NCI-H1417 (cell line): ENCODE results near the gene DGKG.
A peak's percentile ranks its signal among the peaks of the same experiment; 100 is the strongest.

Source experiments
- DNase-seq, 3 experiments: peaks; one replicate each; lab custom pipeline; 2025; lab: John Stamatoyannopoulos, UW

Gene DGKG

DNA sequence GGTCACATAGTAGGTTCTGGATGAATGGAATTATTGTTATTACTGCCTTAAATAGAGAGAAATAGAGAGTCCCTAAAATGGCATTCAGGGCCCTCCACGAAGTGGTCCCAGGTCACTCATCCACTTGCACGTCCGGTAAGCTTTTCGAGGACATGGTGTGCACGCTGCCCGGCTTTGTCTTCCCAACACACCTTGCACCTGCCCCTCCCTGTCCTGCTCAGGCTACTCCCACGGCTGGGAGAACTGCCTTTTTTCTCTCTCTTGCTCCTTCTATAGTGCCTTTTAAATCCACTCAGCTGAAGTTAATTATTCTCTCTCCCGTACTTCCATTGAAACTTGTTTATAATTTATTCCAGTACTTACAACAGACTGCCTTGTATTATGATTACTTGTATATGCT, 5.6 kb upstream of the DGKG start:
- DNase-seq: no peak

GRCh38 chr3:186366206-186366605, 4.2 kb upstream of the DGKG start:
- no peak for DNase-seq

GRCh38 chr3:186365202-186365974, 3.4 kb upstream of the DGKG start:
- DNase-seq: no peak

GRCh38 chr3:186362988-186363387, 954 bp upstream of the DGKG start:
- DNase-seq: no peak

- DNase-seq: no peak
Observed at GRCh38 chr3:186362537-186362842, 456 bp upstream of the DGKG start.

DNA sequence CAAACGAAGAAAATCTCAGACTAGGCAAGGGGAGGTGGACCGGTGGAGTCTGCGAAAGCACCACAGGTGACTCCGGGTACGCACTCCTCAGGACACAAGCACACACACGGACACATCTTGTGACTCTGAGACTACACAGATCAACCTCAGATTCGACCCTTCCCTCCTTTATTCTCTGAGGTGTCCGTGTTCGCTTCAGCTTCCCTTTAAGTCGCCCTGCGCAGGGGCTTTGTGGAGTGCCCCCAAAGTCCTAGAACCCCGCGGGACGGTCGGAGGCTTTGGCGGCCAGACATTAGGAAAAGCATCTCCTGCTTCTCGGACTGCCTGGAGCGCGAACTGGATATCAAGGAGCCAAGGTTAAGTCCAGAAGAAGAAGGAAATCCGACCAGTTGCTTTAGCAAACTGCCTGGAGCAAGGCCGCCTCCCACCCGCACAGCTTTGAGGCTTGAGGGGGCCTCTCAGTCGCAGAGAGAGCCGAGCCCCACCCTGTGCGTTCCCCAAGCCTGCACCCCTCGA, 730 bp downstream of the DGKG start:
- peak in 2 of 3 experiments; percentile 50 to 69 for DNase-seq

- DNase-seq: peak in 2 of 3 experiments; percentile 55 to 65
Observed at GRCh38 chr3:186360779-186361178, 1.3 kb downstream of the DGKG start.

- DNase-seq: no peak
Observed at GRCh38 chr3:186359078-186359477, 3.0 kb downstream of the DGKG start.

- no peak for DNase-seq
Observed at GRCh38 chr3:186356152-186356551, 5.9 kb downstream of the DGKG start.

- no peak for DNase-seq
Observed at GRCh38 chr3:186354100-186354499, 7.9 kb downstream of the DGKG start.

DNA sequence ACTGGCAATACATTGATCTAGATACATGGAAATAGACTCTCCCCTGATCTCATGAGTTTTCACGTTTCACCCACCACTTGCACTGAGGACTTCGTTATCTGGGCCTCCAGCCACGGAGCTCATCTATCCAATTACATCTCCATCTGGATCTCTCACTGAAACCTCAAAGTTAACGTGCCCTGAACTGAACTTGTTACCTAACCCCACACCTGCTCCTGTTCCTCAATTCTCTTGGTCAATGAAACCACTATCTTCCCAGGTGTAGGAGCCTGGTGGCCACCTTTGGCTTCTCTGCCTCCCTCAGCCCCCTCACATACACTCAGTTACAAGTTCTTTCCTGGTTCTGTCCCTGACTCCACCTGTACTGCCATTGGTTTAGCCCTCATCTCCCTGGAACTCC, 9.7 kb downstream of the DGKG start:
- DNase-seq: no peak

- no peak for DNase-seq
Observed at GRCh38 chr3:186342197-186342596, 19.8 kb downstream of the DGKG start.

- DNase-seq: no peak
Observed at GRCh38 chr3:186340204-186340603, 21.8 kb downstream of the DGKG start.

- DNase-seq: peak in 1 of 3 experiments; percentile 11
Observed at GRCh38 chr3:186339180-186339918, 22.7 kb downstream of the DGKG start.

DNA sequence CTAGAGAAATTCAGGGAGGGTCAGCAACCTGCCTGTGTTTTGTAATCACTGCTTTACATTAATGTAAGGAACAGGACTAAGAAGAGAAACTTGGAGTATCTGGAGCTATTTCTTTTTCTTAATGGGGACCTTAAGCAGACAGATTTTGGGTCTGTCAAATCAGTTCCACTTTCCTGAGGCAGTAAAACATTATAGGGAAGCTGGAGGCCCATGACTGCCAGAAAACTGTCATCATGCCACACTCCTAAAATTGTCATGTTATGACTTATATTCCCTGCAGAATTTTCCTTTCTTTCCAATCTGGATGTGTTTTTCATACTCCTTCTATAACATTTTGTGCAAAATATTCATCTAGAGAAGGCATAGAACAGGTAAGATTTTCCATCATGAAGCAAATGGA, 28.8 kb downstream of the DGKG start:
- no peak for DNase-seq

DNA sequence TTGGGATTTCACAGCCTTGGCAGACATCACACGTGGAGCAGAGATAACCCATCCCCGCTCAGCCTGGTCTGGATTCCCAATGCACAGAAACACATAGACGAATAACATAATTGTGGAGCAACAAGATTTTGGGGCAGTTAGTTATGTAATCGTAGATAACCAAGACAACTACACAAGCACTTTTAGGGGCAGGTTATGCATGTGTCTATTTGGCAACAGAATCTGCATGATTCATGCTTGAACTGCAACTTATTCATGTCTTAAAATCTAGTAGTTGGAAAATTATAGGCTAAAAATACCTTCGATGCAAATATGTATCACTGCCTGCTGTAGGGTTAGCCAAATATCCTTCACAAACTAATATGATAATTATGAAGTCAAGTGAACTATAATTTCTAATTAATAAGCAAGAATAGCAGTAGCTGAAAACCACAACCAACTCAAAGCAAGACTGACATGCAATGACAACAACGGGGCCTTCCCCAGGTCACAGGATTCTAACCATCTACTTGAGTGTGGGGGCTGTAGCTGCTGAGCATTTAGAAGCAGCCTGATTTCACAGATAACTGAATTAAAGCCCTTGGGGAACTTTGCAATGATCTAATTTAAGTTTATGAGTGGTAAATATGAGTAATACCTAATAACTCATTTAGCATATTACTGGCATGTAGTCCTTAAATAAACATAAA, 31.1 kb downstream of the DGKG start:
- DNase-seq: no peak

DNA sequence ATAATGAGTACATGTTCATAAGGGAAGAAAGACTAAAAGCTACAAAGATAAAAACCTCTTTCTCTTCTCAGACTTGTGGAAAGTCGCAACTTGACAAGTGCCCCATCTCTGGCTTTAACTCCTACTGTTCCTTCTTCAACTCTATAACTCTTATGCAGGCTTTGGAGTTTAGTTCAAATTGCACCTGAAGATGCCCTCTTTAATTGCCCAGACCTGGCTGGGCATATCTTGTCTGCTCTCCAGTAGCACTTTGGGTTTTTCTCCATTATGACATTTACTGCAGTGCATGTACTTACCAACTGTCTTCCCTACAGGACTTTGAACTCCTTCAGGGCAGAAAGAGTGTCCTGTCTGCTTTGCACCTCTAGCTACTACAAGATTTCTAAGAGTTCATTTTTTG, 32.4 kb downstream of the DGKG start:
- DNase-seq: no peak

DNA sequence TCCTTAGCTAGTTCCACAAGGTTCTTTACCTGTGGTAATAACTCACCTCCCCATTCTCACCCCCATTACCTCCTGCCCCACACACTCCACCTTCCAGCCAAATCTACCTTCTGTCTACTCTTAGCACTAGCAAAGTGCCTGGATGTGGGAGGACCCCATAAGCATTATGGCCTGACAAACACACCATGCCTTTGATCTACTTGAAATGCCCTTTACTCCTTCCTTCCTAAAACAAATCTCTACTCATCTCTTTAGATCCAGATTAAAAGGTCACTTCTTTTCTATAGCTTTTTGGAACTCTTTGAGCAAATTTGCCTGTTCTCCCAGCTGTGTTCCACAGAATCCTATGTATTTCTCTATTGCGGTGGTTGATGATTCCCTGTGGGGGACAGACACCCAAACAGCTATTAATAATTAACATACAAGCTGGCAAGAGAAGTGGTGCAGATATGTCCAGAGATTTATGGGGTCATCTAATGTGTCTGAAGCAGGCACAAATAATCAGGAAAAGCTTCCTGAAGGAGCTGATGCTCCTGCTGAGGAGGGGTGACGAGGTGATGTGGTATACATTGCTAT, 34.0 kb downstream of the DGKG start:
- DNase-seq: no peak

GRCh38 chr3:186322761-186323160, 39.3 kb downstream of the DGKG start:
- no peak for DNase-seq

GRCh38 chr3:186321746-186322145, 40.3 kb downstream of the DGKG start:
- DNase-seq: no peak

DNA sequence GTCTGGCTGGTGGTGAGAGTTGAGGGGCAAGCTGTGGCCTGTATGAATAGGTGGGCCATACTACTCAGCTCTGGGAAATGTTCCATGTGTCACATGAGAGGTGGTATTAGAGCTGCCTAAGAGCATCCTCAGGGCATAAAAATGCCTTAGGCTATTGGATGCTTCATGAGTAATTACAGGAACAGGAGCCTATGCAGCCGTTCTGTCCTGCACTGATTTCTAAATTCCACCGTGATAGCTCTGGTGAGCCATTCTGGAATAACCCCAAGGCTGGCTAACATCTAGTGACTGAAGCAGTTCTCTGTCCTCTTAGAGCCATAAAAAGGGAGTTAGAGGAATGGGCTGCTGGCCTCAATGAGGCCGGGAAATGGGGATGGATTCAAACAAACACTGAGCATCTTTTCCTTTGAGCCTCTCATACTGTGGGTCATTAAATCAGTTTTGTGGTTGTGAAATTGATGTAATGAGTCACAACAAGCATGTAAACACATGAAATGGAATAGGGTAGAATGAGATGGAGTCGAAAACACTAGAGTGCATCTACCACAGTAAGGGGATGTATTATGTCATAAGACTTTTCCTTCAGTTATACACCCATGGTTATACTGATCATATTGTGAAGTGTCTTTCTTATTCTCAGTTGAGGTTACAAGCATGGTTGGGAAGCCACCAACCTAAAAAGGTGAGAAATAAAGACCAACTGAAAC, 41.0 kb downstream of the DGKG start:
- DNase-seq: peak; percentile 13 to 68 (median 57)

DNA sequence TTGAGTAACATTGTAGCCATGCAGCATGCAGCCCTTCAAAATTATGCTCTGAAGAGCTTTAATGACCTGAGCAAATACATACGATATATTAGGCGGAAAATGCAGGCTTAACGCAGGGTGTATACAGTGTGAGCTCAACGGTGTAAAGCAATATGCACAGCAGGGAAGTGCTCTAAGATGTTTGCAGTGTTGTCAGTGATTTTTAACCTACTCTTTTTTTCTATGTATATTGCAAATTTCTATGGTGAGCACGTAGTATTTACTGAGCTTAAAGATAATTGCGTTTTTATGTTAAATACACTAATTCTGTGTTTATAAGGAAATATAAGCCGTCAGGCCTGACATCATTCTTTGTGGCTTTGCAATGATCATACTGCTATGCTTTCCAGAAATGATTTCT, 42.1 kb downstream of the DGKG start:
- DNase-seq: peak; percentile 54 to 82 (median 79)
